Neural crest cell (in vitro differentiated cells): ENCODE measurements around the gene IL15RA. TPM values are rescaled to one million over a fixed set of nuclear protein-coding genes. Genes with fewer than 3 reads are reported as not detected.
"Not testable (repeated sequence)": the region's sequence is repeated elsewhere in the genome, so short reads cannot be mapped to it uniquely, and the experiment has no call there.

Experiments
- DNase-seq: peaks from one replicate; pipeline ENCODE4 v3.0.0; 2021; ENCODE audit warnings: low read depth, mixed read lengths, low spot score
- H3K27ac Mint-ChIP-seq: one replicate; pipeline ENCODE4 v1.8.0; 2021; ENCODE audit warnings: mild to moderate bottlenecking, mixed read lengths; ENCODE audit not compliant: unreplicated experiment
- H3K27me3 Mint-ChIP-seq: 2 replicates; pipeline ENCODE4 v1.8.0; 2021; ENCODE audit warnings: low read depth, mild to moderate bottlenecking, mixed read lengths
- H3K36me3 Mint-ChIP-seq: 2 replicates; pipeline ENCODE4 v1.8.0; 2021; ENCODE audit warnings: low read depth, mild to moderate bottlenecking, mixed read lengths
- H3K4me1 Mint-ChIP-seq: 2 replicates; pipeline ENCODE4 v1.8.0; 2021; ENCODE audit warnings: mixed read lengths
- H3K4me3 Mint-ChIP-seq: one replicate; pipeline ENCODE4 v1.8.0; 2021; ENCODE audit warnings: mild to moderate bottlenecking, mixed read lengths
- H3K9me3 Mint-ChIP-seq: 2 replicates; pipeline ENCODE4 v1.8.0; 2021; ENCODE audit warnings: mixed read lengths
- total RNA-seq: library from RNA; stranded (reverse); gene quantifications from 2 replicates; pipeline ENCODE4 v1.2.1, GENCODE V29; 2021
- TF ChIP-seq, protein P1 (sequence below): fragments of 200-600 bp; sonication (generic); conservative IDR thresholded peaks from 2 replicates; pipeline ENCODE4 v1.5.0; 2021; ENCODE audit warnings: antibody characterized with exemption, mild to moderate bottlenecking

IL15RA gene
- total RNA-seq, 1 donor from 2014 or later, result not detected

DNA sequence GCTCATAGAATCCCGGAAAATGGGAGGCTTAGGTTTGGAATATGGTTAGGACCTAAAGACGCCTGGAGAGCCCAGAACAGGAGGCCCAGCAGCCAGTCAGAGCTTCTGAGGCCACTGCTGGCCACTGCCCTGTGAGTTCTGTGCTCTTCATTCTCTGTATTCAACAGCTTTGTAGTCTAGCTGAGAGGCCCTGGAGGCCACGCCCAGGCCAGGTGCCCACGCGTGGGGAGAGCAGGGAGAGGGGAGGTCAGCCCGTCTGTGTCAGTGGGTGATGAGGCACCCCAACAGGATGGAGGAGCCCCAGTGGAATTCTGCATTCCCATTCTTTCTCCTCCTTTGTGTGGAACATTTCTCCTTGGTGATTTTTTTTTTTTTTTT is 29.1 kb downstream of the IL15RA start:
- H3K27ac Mint-ChIP-seq, result no peak overlapping the region
- peaks cover 5% of the 10 kb centered on the region for H3K4me1 Mint-ChIP-seq
- no peak overlapping the region for H3K4me3 Mint-ChIP-seq
- DNase-seq, result no peak
- H3K27me3 Mint-ChIP-seq, result peaks cover 13% of the 10 kb centered on the region
- no peaks in the 10 kb centered on the region for H3K9me3 Mint-ChIP-seq
- TF ChIP-seq, protein P1, sequence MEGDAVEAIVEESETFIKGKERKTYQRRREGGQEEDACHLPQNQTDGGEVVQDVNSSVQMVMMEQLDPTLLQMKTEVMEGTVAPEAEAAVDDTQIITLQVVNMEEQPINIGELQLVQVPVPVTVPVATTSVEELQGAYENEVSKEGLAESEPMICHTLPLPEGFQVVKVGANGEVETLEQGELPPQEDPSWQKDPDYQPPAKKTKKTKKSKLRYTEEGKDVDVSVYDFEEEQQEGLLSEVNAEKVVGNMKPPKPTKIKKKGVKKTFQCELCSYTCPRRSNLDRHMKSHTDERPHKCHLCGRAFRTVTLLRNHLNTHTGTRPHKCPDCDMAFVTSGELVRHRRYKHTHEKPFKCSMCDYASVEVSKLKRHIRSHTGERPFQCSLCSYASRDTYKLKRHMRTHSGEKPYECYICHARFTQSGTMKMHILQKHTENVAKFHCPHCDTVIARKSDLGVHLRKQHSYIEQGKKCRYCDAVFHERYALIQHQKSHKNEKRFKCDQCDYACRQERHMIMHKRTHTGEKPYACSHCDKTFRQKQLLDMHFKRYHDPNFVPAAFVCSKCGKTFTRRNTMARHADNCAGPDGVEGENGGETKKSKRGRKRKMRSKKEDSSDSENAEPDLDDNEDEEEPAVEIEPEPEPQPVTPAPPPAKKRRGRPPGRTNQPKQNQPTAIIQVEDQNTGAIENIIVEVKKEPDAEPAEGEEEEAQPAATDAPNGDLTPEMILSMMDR, result no peak
- no peaks in the 10 kb centered on the region for H3K36me3 Mint-ChIP-seq

DNA sequence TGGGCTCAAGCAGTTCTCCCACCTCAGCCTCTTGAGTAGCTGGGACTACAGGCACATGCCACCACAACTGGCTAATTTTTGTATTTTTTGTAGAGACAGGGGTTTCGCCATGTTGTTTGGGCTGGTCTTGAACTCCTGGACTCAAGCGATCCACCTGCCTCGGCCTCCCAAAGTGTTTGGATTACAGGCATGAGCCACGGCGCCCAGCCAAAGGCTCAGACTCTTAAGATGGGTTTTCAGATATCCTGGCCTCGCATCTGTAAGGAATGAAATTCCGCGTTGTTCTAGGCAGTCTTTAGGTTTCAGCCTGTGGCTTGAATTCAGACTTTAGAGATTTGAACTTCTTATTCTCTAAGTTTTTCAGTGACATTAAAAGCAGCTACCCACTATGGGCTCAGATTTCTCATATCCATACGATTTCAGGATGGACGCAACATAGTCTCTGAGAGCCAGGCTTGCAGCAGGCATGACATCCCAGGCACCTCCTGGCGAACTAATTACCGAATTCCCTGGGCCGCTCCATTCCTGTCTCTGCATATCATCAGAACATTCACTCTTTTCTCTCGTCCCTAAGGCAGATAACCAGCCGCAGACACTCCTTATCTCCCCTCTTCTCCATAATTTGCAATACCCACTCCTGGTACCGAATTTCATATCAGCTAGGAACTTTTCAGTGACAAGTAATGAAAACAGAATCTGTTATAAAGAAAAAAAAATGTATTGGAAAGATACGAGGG is 29.7 kb downstream of the IL15RA start:
- Mint-ChIP-seq H3K27me3 (peaks cover 10% of the 10 kb centered on the region), H3K4me1 (peaks cover 5% of the 10 kb centered on the region), H3K9me3 (no peaks in the 10 kb centered on the region), H3K36me3 (no peaks in the 10 kb centered on the region), H3K4me3 (no peak overlapping the region), H3K27ac (no peak overlapping the region)
- TF ChIP-seq, protein P1, result no peak
- no peak for DNase-seq

DNA sequence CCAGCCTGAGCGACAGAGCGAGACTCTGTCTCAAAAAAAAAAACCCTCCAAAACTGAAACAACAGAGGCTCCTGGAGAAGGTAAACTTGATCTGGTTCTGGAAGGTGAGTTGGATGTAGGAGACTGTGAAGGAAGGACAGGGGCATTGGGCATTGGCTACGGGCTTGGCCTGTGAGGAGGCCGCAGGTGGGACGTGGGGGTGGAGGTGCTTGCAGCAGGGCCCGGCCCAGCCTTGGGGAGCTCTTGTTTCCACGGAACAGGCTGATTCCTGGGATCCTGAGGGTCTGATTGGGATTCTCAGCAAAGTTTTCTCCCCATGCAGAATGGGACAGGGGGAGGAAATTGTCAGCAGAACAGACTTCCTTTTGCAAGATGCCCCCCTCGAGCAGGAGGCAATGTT is 30.6 kb downstream of the IL15RA start:
- no peaks in the 10 kb centered on the region for H3K9me3 Mint-ChIP-seq
- H3K27ac Mint-ChIP-seq, result no peak overlapping the region
- TF ChIP-seq, protein P1, result no peak
- peaks cover 8% of the 10 kb centered on the region for H3K27me3 Mint-ChIP-seq
- no peak for DNase-seq
- no peaks in the 10 kb centered on the region for H3K36me3 Mint-ChIP-seq
- H3K4me3 Mint-ChIP-seq, result no peak overlapping the region
- H3K4me1 Mint-ChIP-seq, result peaks cover 5% of the 10 kb centered on the region

DNA sequence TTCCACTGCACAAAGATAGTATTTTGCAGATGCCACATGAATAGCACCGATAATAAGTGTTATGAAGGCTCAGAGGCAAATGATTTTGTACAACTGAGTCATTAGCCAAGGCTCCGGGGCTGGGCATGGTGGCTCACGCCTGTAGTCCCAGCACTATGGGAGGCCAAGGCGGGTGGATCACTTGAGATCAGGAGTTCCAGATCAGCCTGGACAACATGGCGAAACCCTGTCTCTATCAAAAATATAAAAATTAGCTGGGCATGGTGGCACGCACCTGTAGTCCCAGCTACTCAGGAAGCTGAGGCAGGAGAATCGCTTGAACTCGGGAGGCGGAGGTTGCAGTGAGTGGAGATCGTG is 30.9 kb downstream of the IL15RA start:
- not testable (repeated sequence) for H3K27me3 Mint-ChIP-seq, H3K4me1 Mint-ChIP-seq, H3K36me3 Mint-ChIP-seq, DNase-seq, H3K9me3 Mint-ChIP-seq, H3K27ac Mint-ChIP-seq, H3K4me3 Mint-ChIP-seq

DNA sequence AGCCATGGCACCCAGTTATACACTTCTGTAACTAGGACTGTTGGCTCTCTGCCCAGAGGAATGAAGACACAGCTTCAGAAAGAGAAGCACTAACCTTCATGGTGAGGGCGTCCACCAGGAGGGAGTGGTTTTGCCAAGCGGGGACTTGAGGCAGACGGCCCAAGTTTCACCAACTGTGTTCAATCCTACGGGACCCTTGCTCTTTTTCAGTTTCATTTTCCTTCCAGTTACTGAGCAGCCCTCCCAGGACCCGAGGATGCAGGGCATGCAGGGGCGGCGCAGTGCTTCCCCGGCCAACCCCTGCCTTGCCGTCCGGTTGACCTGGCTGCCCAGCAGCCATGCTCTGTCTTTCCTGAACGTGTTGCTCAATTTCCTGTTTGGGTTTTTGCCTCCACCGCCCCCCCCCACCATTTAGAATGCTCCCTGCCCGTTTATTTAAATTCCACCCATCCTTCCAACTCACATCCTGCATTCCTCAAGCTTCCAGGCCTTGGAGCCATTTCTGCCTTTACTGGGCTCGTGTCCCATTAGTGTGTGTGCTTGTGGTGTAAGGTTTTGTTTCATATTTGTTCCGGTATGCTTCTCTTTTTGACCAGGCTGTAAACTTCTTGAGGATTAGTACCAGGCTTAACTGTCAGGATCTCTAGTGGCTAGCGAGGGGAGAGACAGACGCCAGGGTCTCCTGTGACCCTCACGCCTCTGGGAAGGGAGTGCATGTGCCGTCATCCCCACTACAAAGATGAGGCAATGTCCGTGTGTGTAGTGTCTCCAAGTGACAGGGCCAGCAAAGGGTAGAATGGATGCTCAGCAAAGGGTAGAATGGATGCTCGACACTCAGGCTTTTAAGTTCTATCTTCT is 31.6 kb downstream of the IL15RA start:
- DNase-seq, result no peak
- H3K4me1 Mint-ChIP-seq, result peaks cover 5% of the 10 kb centered on the region
- no peak overlapping the region for H3K27ac Mint-ChIP-seq

More for the DNA sequence above, 31.6 kb downstream of the IL15RA start:
- H3K9me3 Mint-ChIP-seq, result no peaks in the 10 kb centered on the region
- peaks cover 8% of the 10 kb centered on the region for H3K27me3 Mint-ChIP-seq
- TF ChIP-seq, protein P1, result no peak
- H3K36me3 Mint-ChIP-seq, result no peaks in the 10 kb centered on the region
- no peak overlapping the region for H3K4me3 Mint-ChIP-seq
